KOPT-K1 (cell line): Measurements from ENCODE around the gene DCDC2B.
"Not testable (repeated sequence)": the region's sequence is repeated elsewhere in the genome, so short reads cannot be mapped to it uniquely, and the experiment has no call there.

Source experiments
- H3K27ac ChIP-seq: fragments of 200-600 bp; sonication (generic); 2 replicates; pipeline ENCODE4 v1.5.1; 2016; ENCODE audit warnings: antibody characterized with exemption, mild to moderate bottlenecking, low read depth, low read length; ENCODE audit not compliant: poor library complexity, severe bottlenecking
- H3K36me3 ChIP-seq: fragments of 200-600 bp; sonication (generic); 2 replicates; pipeline ENCODE4 v1.5.1; 2017; ENCODE audit warnings: antibody characterized with exemption, mild to moderate bottlenecking, low read length, moderate library complexity; ENCODE audit not compliant: insufficient read depth
- H3K9me3 ChIP-seq: fragments of 200-600 bp; sonication (generic); 2 replicates; pipeline ENCODE4 v1.5.1; 2017; ENCODE audit warnings: antibody characterized with exemption, low read length, mild to moderate bottlenecking; ENCODE audit not compliant: insufficient read depth, poor library complexity, severe bottlenecking

The DCDC2B gene

DNA sequence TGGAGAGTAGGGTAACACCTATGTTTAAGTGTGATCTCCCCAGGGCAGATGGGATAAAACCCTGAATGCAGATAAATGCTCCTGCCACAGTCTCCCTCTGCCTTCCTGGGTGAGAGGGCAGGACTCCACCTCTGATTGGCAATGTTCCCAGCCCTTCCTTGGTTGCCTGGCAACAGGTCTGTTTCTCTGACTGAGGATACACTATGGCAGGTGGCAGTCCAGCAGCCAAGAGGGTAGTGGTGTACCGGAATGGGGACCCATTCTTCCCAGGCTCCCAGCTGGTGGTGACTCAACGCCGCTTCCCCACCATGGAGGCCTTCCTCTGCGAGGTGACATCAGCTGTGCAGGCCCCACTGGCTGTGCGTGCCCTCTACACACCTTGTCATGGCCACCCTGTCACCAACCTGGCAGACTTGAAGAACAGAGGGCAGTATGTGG lies at the start of gene DCDC2B:
Gene DCDC2B (plus strand): TSS at position 199 of the 438 bp plus-strand sequence. CDS start 5 bp downstream, at position 204.
- H3K36me3 ChIP-seq = peaks cover 12% of the 10 kb centered on the region
- no peak within 1 kb of the TSS for H3K27ac ChIP-seq
- no peaks in the 10 kb centered on the region for H3K9me3 ChIP-seq

GRCh38 chr1:32159189-32159588 lies 49.7 kb upstream of the DCDC2B start:
- H3K27ac ChIP-seq = no peak overlapping the region
- peaks cover 97% of the 10 kb centered on the region for H3K36me3 ChIP-seq
- no peaks in the 10 kb centered on the region for H3K9me3 ChIP-seq

DNA sequence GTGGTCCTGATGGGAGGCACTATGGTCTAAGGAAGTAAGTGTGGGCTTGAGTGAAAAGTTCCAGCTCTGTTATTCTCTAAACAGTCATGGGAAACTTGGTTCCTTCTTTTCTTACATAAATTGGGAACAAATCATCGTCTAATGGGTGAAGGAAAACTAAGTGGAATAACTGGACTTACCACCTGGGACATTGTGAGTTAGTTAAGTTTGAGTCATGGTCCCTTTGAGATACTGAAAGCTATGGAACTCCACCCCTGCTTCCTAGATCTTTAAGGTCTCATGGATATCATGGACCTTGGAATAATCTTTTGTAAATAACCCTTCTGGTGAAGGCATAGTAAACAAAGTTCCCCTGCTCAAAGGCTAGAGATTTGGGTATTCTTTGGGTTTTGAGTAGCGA lies 45.5 kb upstream of the DCDC2B start:
- Histone ChIP-seq H3K27ac (no peak overlapping the region), H3K9me3 (no peaks in the 10 kb centered on the region), H3K36me3 (peaks cover 91% of the 10 kb centered on the region)

GRCh38 chr1:32165633-32166032 lies 43.3 kb upstream of the DCDC2B start:
- peaks cover 90% of the 10 kb centered on the region for H3K36me3 ChIP-seq
- not testable (repeated sequence) for H3K27ac ChIP-seq, H3K9me3 ChIP-seq

- no peak overlapping the region for H3K27ac ChIP-seq
- no peaks in the 10 kb centered on the region for H3K9me3 ChIP-seq
- peaks cover 87% of the 10 kb centered on the region for H3K36me3 ChIP-seq
These were observed 37.9 kb upstream of the DCDC2B start for GRCh38 chr1:32170991-32171390.

DNA sequence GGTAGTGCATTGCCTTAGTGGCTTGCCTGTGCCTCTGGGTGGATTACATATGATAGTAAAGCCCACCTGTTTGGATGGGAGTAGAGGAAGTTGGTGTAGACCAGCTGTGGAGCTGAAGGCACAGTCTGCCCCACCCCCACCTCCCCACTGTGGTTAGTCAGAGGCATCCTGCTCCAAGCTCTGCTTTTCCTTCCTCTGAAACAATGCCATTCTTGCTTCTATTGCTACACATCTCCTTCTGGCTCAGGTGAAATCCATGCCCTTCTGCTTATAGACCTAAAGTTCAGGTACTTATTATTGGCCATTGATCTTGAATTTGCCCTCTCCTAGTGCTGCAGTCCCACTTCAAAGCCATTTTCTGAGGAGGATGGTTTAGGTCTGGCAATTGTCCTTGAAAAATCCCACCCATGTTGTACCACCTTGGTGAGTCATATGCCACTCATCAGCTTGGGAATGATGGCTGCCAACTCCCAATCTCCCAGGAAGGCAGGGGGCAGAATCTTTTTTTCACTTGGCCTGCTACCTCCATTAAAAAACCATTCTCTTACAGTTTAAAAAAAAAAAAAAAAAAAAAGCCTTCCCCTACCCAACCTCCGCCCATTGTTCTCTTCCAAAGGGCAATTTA lies 36.2 kb upstream of the DCDC2B start:
- Histone ChIP-seq H3K36me3 (peaks cover 73% of the 10 kb centered on the region), H3K9me3 (no peaks in the 10 kb centered on the region)

GRCh38 chr1:32178380-32179192 lies 30.3 kb upstream of the DCDC2B start:
- Histone ChIP-seq H3K36me3 (peaks cover 48% of the 10 kb centered on the region), H3K27ac (peak overlapping the region; percentile 88), H3K9me3 (no peaks in the 10 kb centered on the region)

More for the DNA sequence above, 36.2 kb upstream of the DCDC2B start:
- H3K27ac ChIP-seq = peak overlapping the region; percentile 21

GRCh38 chr1:32179193-32179442 lies 29.8 kb upstream of the DCDC2B start:
- H3K9me3 ChIP-seq = no peaks in the 10 kb centered on the region
- H3K36me3 ChIP-seq = peaks cover 48% of the 10 kb centered on the region
- peak overlapping the region; percentile 88 for H3K27ac ChIP-seq

DNA sequence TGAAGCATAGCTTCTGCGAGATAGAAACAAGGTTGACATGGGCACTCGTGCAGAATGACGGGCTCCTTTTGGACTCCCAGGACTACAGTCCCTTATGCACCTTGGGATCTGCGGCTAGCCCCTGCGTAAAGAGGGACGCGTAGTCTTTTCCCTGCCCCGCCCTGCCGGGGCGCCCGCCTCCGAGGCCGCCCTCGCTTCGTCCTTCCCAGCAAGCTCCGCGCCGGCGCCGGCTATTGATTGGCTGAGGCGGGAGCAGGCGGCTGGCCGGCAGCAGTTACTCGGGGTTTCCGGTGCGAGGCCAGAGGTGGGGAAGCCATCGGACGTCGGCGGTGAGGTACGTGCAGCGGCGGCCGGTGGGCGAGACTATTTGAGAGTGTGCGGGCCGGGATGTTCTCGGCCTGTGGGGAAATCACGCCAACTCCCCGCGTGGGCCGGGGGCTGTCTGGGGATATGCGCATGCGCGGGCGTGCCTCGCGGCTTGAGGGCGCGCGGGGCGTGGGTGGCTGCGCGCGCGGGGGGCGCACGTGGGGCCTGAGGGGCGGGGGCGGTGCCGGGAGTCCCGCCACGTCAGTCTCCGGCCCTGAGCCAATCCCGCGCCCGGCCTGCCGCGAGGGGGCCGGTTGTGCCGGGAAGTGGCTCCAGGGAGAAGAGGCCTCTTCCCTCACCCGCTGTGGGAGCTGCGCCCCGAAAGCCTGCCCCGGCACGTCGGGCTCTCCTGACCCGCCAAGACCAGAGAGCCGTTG lies 29.3 kb upstream of the DCDC2B start, which contains the start of gene TXLNA:
Gene TXLNA (plus strand): TSS at position 233 of the 743 bp plus-strand sequence. CDS start 671 bp downstream, outside the sequence.
- H3K36me3 ChIP-seq = peaks cover 48% of the 10 kb centered on the region
- peak within 1 kb of the TSS; percentile 88 for H3K27ac ChIP-seq
- H3K9me3 ChIP-seq = no peaks in the 10 kb centered on the region

GRCh38 chr1:32180186-32181060 lies 28.5 kb upstream of the DCDC2B start:
- Histone ChIP-seq H3K27ac (peak overlapping the region; percentile 88), H3K36me3 (peaks cover 50% of the 10 kb centered on the region), H3K9me3 (no peaks in the 10 kb centered on the region)

DNA sequence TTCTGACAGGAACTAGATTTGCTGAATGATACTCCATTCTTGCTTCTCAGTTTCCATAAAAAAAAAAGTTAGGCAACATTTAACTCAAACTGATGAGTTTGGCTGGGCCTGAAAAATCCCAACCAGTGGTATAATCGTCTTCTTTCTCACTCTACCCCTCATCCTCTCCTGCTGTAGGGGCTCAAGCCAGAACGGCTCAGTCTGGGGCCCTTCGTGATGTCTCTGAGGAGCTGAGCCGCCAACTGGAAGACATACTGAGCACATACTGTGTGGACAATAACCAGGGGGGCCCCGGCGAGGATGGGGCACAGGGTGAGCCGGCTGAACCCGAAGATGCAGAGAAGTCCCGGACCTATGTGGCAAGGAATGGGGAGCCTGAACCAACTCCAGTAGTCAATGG lies 27.8 kb upstream of the DCDC2B start:
- H3K27ac ChIP-seq = peak overlapping the region; percentile 88
- H3K9me3 ChIP-seq = no peaks in the 10 kb centered on the region
- peaks cover 56% of the 10 kb centered on the region for H3K36me3 ChIP-seq

GRCh38 chr1:32181563-32181962 lies 27.3 kb upstream of the DCDC2B start:
- Histone ChIP-seq H3K36me3 (peaks cover 61% of the 10 kb centered on the region), H3K27ac (peak overlapping the region; percentile 88), H3K9me3 (no peaks in the 10 kb centered on the region)

DNA sequence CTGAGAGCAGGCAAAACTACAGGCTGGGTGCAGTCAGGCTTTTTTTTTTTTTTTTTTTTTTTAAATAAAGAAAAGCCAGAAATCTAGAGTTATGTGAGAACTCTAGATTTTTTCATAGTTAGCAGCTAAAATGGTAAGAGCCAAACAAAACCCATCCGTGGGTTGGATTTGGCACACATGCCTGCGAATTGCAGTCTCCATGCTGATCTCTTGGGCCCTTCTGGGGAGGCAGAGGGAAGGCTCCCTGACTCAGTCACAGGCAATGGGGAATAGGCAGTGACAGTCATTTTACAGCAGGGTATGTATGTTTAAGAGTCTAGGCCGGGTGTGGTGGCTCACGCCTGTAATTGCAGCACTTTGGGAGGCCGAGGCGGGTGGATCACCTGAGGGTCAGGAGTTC lies 26.8 kb upstream of the DCDC2B start:
- Histone ChIP-seq H3K27ac (no peak overlapping the region), H3K36me3 (peaks cover 66% of the 10 kb centered on the region), H3K9me3 (no peaks in the 10 kb centered on the region)

DNA sequence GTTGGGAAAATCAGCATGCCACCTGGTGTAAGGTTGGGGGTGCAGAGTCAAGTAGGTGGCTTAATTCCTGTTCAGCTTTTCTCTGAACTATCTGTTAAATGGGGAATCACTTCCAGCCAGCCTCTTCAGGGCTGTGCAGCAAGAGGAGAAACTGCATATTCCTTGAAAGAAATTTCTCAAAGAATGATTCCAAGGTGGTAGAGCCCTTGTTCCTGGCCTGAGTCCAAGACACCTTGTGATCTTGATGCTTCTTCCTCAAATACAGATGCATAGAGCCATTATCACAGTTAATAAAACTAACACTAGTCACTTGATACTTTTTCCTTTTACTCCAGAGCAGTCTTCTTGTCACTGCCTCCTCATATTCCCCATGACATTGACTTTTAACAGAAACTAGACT lies 24.2 kb upstream of the DCDC2B start:
- H3K36me3 ChIP-seq = peaks cover 91% of the 10 kb centered on the region
- H3K27ac ChIP-seq = no peak overlapping the region
- H3K9me3 ChIP-seq = no peaks in the 10 kb centered on the region
